Hippocampal formation (tissue), 2 donors: ENCODE measurements around the gene CD2.
"Not testable (repeated sequence)": the region's sequence is repeated elsewhere in the genome, so short reads cannot be mapped to it uniquely, and the experiment has no call there.

Source experiments
- DNase-seq, 2 donors: peaks; one replicate each; lab custom pipeline; 2025; lab: John Stamatoyannopoulos, UW

CD2 gene

GRCh38 chr1:116732726-116733125 is 21.5 kb upstream of the CD2 start:
- DNase-seq: no peak

- no peak for DNase-seq
These were observed 20.5 kb upstream of the CD2 start for GRCh38 chr1:116733476-116734365.

GRCh38 chr1:116735246-116735645 is 19.0 kb upstream of the CD2 start:
- no peak for DNase-seq

- DNase-seq: peak; percentile 15 to 25
These were observed 17.0 kb upstream of the CD2 start for GRCh38 chr1:116737020-116737854.

- no peak for DNase-seq
These were observed 16.3 kb upstream of the CD2 start for GRCh38 chr1:116737855-116738321.

- DNase-seq: no peak
These were observed 15.4 kb upstream of the CD2 start for GRCh38 chr1:116738673-116739370.

- no peak for DNase-seq
These were observed 14.7 kb upstream of the CD2 start for GRCh38 chr1:116739371-116740012.

GRCh38 chr1:116740296-116740695 is 13.9 kb upstream of the CD2 start:
- DNase-seq: no peak

- no peak for DNase-seq
These were observed 13.5 kb upstream of the CD2 start for GRCh38 chr1:116740746-116741145.

- DNase-seq: no peak
These were observed 12.2 kb upstream of the CD2 start for GRCh38 chr1:116741836-116742565.

- no peak for DNase-seq
These were observed 10.7 kb upstream of the CD2 start for GRCh38 chr1:116743535-116743934.

- DNase-seq: no peak
These were observed 6.0 kb upstream of the CD2 start for GRCh38 chr1:116748272-116748671.

GRCh38 chr1:116751146-116751545 is 3.1 kb upstream of the CD2 start:
- DNase-seq: no peak

GRCh38 chr1:116751621-116752020 is 2.6 kb upstream of the CD2 start:
- DNase-seq: no peak

- DNase-seq: no peak
These were observed 918 bp upstream of the CD2 start for GRCh38 chr1:116753312-116753711.

- no peak for DNase-seq
These were observed 836 bp downstream of the CD2 start for GRCh38 chr1:116755066-116755465.

- no peak for DNase-seq
These were observed 1.5 kb downstream of the CD2 start for GRCh38 chr1:116755681-116756080.

GRCh38 chr1:116756092-116756491 is 1.9 kb downstream of the CD2 start:
- DNase-seq: not testable (repeated sequence)

- not testable (repeated sequence) for DNase-seq
These were observed 4.2 kb downstream of the CD2 start for GRCh38 chr1:116758456-116758815.

GRCh38 chr1:116759636-116760035 is 5.4 kb downstream of the CD2 start:
- DNase-seq: no peak

- DNase-seq: no peak
These were observed 6.3 kb downstream of the CD2 start for GRCh38 chr1:116760487-116760886.
